HEK293T (cell line): ENCODE results near the gene PRXL2A.

Experiments used
- ARNT ChIP-seq: fragments of 450-650 bp; IDR thresholded peaks from 2 replicates; pipeline ENCODE4 v1.6.1; 2017; ENCODE audit warnings: mild to moderate bottlenecking
- BHLHE40 ChIP-seq: fragments of 450-650 bp; IDR thresholded peaks from 2 replicates; pipeline ENCODE4 v1.6.1; 2016; ENCODE audit warnings: mild to moderate bottlenecking, moderate library complexity, borderline replicate concordance
- ELF4 ChIP-seq: fragments of 450-650 bp; IDR thresholded peaks from 2 replicates; pipeline ENCODE4 v1.6.1; 2017; ENCODE audit warnings: antibody characterized with exemption
- PKNOX1 ChIP-seq: fragments of 450-650 bp; IDR thresholded peaks from 2 replicates; pipeline ENCODE4 v1.6.1; 2016
- SP1 ChIP-seq: fragments of 450-650 bp; IDR thresholded peaks from 2 replicates; pipeline ENCODE4 v1.6.1; 2017
- SUZ12 ChIP-seq: fragments of 450-650 bp; IDR thresholded peaks from 2 replicates; pipeline ENCODE4 v1.6.1; 2016; ENCODE audit warnings: mild to moderate bottlenecking

DNA sequence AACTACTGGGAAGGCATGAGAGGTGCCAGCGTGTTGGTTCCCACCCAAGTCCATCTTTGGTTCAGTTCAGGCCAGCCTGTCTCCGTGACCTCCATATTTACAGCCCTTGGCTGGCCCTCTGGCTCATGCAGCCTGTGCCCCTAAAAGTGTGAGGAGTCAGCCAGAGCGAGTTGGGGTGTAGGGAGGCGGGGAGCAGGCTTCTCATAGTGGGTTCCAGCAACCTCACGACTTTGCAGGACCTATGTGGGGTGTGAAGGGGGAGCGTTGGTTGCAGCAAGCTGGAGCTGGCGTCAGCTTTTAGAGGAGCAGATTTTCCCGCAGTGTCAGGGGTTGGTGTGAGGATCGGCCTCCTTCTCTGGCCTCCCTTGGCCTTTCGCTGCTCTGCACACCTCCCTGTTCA is 55.5 kb downstream of the PRXL2A start:
- TF ChIP-seq ELF4 (no peak), PKNOX1 (no peak), BHLHE40 (no peak), SP1 (no peak), SUZ12 (no peak), ARNT (no peak)
